Left lung (tissue), 10 donors: Measurements from ENCODE around the gene FBXO3. TPM values are rescaled to one million over a fixed set of nuclear protein-coding genes. Genes with fewer than 3 reads are reported as not detected.
"Not testable (repeated sequence)": the region's sequence is repeated elsewhere in the genome, so short reads cannot be mapped to it uniquely, and the experiment has no call there.

Experiments used
- ATAC-seq: fragments of 200-7000 bp; cut with Tn5 transposase; one replicate; pipeline ENCODE4 v1.9.1; 2020; ENCODE audit warnings: moderate library complexity
- DNase-seq, 4 donors: peaks; one replicate each; pipeline ENCODE4 v3.0.0-alpha.2; 2013 to 2020
- H3K27ac ChIP-seq, 2 donors: fragments of 200-600 bp; sonication (generic) in 1 of 2; one replicate each; pipeline versions ENCODE4 v1.5.0 to v1.8.0; 2020 to 2021
- H3K27me3 ChIP-seq, 2 donors: fragments of 200-600 bp; sonication (generic) in 1 of 2; one replicate each; pipeline versions ENCODE4 v1.5.0 to v1.8.0; 2020 to 2021
- H3K36me3 ChIP-seq, 2 donors: fragments of 200-600 bp; sonication (generic) in 1 of 2; one replicate each; pipeline versions ENCODE4 v1.5.0 to v1.8.0; 2020 to 2021
- H3K4me1 ChIP-seq, 2 donors: fragments of 200-600 bp; one replicate each; pipeline ENCODE4 v1.8.0; 2021
- H3K4me3 ChIP-seq, 2 donors: fragments of 200-600 bp; sonication (generic) in 1 of 2; one replicate each; pipeline versions ENCODE4 v1.5.0 to v1.8.0; 2020 to 2021; ENCODE audit warnings: mild to moderate bottlenecking in 1 of 2
- H3K9me3 ChIP-seq, 2 donors: fragments of 200-600 bp; sonication (generic) in 1 of 2; one replicate each; pipeline versions ENCODE4 v1.5.0 to v1.8.0; 2020 to 2021
- intact Hi-C, 2 donors: fragments of 100-400 bp; cut with DNase I; formaldehyde crosslinking; loops; one replicate each; pipeline versions ENCODE4 v1.11.2 to v1.14.2; 2022
- polyA plus RNA-seq, 6 donors: library from polyadenylated mRNA; unstranded; fragments of 120-200 nt; gene quantifications; one replicate each; pipeline ENCODE4 v1.2.1, GENCODE V29; 2013; ENCODE audit not compliant: insufficient read length in 6 of 6
- total RNA-seq, 2 donors: library from RNA; stranded (reverse); fragmentation: NEBNext Ultra II Directional; extraction: Animal tissue kit (Norgen Biotek cat#: 25700); gene quantifications; one replicate each; pipeline ENCODE4 v1.2.1, GENCODE V29; 2021
- TF ChIP-seq, protein P1 (sequence below), 2 donors: fragments of 200-600 bp; sonication (generic) in 1 of 2; IDR thresholded peaks; one replicate each; pipeline versions ENCODE4 v1.5.0 to v1.8.0; 2021; ENCODE audit warnings: antibody characterized with exemption in 2 of 2
- donor health status: DM: no; HTN: yes; CAD: no.
- donor health status: DM: no; HTN: no; CAD: no.

Gene FBXO3
- total and polyA plus RNA-seq, 8 donors = 25.9 to 54.8 (median 45.2) TPM

DNA sequence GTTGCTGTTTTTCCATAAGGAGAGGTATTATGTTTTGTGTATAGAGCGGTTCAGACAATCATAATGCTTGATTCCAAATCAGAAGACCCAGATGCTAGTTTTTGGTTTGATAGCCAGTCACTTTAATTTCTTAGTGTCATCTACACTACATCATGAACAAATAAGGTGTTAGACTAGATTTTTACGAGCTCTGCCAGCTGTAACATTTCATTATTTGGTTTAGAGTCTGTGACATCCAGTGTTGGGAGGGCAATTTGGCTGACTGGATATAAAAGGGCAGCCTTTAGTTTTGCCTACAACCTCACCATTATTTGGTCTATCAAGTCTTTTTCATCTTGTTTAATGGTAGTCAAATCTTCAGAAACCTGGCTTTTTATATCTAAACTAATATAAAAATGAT lies 30.2 kb upstream of the FBXO3 start:
- TF ChIP-seq, protein P1, sequence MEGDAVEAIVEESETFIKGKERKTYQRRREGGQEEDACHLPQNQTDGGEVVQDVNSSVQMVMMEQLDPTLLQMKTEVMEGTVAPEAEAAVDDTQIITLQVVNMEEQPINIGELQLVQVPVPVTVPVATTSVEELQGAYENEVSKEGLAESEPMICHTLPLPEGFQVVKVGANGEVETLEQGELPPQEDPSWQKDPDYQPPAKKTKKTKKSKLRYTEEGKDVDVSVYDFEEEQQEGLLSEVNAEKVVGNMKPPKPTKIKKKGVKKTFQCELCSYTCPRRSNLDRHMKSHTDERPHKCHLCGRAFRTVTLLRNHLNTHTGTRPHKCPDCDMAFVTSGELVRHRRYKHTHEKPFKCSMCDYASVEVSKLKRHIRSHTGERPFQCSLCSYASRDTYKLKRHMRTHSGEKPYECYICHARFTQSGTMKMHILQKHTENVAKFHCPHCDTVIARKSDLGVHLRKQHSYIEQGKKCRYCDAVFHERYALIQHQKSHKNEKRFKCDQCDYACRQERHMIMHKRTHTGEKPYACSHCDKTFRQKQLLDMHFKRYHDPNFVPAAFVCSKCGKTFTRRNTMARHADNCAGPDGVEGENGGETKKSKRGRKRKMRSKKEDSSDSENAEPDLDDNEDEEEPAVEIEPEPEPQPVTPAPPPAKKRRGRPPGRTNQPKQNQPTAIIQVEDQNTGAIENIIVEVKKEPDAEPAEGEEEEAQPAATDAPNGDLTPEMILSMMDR (IDR thresholded peaks at IDR 0.05) = no peak
- H3K9me3 ChIP-seq = no peaks in the 10 kb centered on the region
- peaks cover 26 to 46% of the 10 kb centered on the region in 2 donors for H3K27me3 ChIP-seq
- H3K4me1 ChIP-seq = no peaks in the 10 kb centered on the region
- no peak for ATAC-seq
- H3K27ac ChIP-seq = no peak overlapping the region
- H3K4me3 ChIP-seq = no peak overlapping the region
- intact Hi-C loops = no loop called here
- DNase-seq = no peak
- no peaks in the 10 kb centered on the region for H3K36me3 ChIP-seq

DNA sequence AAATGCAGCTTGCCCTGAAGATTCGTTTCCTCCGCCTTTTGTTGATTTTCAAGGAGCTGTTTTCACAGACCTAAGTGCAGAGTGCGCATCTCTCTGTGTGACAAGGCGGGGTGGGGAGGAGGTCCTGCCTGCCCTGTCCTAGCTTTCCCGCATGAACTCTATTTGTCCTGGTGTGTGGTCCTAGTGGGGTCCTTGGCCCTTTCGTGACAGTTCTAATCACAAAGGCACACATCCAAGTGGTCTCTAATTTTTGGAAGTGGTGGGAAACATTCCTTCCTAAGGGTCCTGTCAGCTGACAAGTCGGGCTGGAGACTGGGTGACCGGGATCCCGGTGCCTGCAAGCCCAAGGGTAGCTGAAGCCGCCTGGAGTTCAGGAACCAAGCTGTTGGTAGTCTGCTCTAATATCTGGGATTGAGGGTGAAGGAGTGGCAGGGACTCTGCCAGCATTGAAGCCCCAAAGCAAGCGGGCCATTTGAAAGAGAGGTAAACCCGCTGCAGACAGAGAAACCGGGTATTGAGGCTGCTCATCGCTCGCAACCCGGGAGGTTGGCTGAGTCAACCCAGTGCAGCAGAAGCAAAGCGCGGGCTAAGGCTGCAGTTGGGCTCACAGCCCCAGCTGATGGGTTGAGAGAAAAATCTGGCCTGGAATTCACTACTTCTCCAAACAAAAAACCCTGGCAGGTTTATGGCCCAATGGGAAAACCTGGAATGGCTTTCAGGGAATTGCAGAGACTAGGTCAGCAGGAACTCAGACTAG lies 28.1 kb upstream of the FBXO3 start:
- Histone ChIP-seq H3K9me3 (no peaks in the 10 kb centered on the region), H3K27me3 (peaks cover 29 to 66% of the 10 kb centered on the region in 2 donors), H3K36me3 (no peaks in the 10 kb centered on the region), H3K4me3 (no peak overlapping the region), H3K27ac (no peak overlapping the region), H3K4me1 (no peaks in the 10 kb centered on the region)
- intact Hi-C loops = no loop called here
- DNase-seq (peak; percentile 50 to 75 (median 62)), ATAC-seq (peak; percentile 86)
- TF ChIP-seq, protein P1 (IDR thresholded peaks at IDR 0.05) = no peak

DNA sequence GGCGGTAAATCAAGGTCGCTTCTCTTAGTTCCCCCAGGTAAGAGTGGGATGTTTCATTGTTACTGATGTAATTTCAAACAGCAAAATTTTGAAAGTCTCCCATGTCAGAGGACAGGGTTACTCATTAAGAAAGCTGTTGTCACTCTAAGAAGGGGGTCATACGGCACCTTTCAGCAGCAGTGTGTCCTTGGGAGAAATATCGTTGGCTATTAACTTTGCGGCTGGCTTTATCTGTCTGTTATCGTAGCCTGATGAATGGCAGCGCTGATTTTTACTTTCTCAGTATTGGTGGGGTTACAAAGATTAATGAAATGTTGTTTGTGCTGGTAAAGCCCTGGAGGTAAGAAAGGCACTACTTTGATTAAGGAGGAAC lies 27.5 kb upstream of the FBXO3 start:
- Histone ChIP-seq H3K4me3 (no peak overlapping the region), H3K4me1 (no peaks in the 10 kb centered on the region), H3K36me3 (no peaks in the 10 kb centered on the region), H3K9me3 (no peaks in the 10 kb centered on the region), H3K27ac (no peak overlapping the region), H3K27me3 (peaks cover 29 to 67% of the 10 kb centered on the region in 2 donors)
- no peak for ATAC-seq
- no peak for DNase-seq
- TF ChIP-seq, protein P1 (IDR thresholded peaks at IDR 0.05) = no peak
- intact Hi-C loops = no loop called here

DNA sequence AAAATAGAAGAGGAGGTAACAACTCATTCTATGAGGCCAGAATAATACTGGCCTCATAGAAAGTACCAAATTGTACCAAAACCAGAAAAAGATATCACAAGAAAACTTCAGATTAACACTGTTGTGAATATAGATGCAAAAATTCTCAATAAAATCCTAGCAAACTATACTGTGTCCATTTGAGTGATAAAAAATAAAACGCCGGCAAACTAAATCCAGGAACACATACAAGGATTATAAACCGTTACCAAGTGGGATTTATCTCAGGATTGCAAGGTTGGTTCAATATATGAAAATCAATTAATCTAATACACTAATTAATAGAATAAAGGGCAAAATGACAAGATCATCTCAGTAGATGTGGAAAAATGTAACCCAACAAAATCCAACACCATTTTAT lies 23.6 kb upstream of the FBXO3 start:
- no peak overlapping the region for H3K27ac ChIP-seq
- no peak overlapping the region for H3K4me3 ChIP-seq
- TF ChIP-seq, protein P1 (IDR thresholded peaks at IDR 0.05) = no peak
- H3K4me1 ChIP-seq = no peaks in the 10 kb centered on the region
- ATAC-seq (no peak), DNase-seq (no peak)
- intact Hi-C loops = no loop called here
- no peaks in the 10 kb centered on the region for H3K9me3 ChIP-seq
- H3K27me3 ChIP-seq = peaks cover 29 to 84% of the 10 kb centered on the region in 2 donors
- H3K36me3 ChIP-seq = no peaks in the 10 kb centered on the region

DNA sequence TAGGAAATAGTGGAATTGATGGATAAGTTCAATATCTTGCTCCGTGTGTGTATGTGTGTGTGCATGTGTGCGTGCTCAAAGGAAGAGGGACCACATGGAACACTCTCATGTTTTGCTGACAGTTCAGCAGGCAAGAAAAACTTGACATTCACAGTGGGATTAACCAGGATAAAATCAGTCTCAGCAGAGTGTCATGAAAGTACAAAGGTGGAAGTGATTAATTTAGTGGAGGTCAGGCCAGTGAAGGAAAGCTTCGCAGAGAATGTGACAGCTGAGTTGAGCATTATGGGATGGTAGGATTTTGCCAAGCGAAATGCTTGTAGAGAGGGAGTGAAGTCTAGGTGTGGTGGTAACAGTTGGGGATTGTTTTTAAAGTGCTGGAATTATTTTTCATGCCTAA lies 15.7 kb upstream of the FBXO3 start:
- TF ChIP-seq, protein P1 (IDR thresholded peaks at IDR 0.05) = no peak
- Histone ChIP-seq H3K4me1 (no peaks in the 10 kb centered on the region), H3K27me3 (peaks cover 3 to 29% of the 10 kb centered on the region in 2 donors), H3K9me3 (no peaks in the 10 kb centered on the region), H3K36me3 (no peaks in the 10 kb centered on the region), H3K27ac (no peak overlapping the region), H3K4me3 (no peak overlapping the region)
- intact Hi-C loops = no loop called here
- ATAC-seq (no peak), DNase-seq (no peak)

DNA sequence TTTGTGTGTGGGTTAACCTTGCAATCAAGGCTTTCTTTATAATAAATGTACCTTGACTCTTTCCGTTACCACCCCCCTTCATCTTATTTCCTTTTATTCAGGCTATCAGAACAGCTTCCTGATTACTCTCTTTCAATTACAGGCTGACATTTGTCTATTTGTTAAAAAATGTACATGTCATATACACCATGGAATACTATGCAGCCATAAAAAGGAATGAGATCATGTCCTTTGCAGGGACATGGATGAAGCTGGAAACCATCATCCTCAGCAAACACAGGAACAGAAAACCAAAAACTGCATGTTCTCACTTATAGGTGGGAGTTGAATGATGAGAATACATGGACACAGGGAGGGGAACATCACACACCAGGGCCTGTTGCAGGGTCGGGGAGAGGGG lies 13.8 kb upstream of the FBXO3 start:
- intact Hi-C loops, H3K27ac ChIP-seq, H3K9me3 ChIP-seq, DNase-seq, H3K36me3 ChIP-seq, H3K4me1 ChIP-seq, ATAC-seq, H3K4me3 ChIP-seq: not testable (repeated sequence)
- H3K27me3 ChIP-seq = peaks cover 3 to 14% of the 10 kb centered on the region in 2 donors
